Retinal pigment epithelial cell (primary cell): Measurements from ENCODE around the gene UBASH3A.

Experiments
- DNase-seq: peaks from one replicate; pipeline ENCODE4 v3.0.0-alpha.2; 2010; ENCODE audit warnings: low read depth
- H3K4me3 ChIP-seq: 2 replicates; pipeline ENCODE4 v1.5.1; 2011; ENCODE audit warnings: mild to moderate bottlenecking, low read length, control low read depth, moderate library complexity
- CTCF ChIP-seq: conservative IDR thresholded peaks from 2 replicates; pipeline ENCODE4 v1.5.1; 2011; ENCODE audit warnings: low read depth, low read length, control low read depth, inconsistent platforms

The UBASH3A gene

GRCh38 chr21:42374457-42374856 is 29.2 kb upstream of the UBASH3A start:
- DNase-seq: no peak
- H3K4me3 ChIP-seq: no peak overlapping the region
- TF ChIP-seq CTCF: no peak

DNA sequence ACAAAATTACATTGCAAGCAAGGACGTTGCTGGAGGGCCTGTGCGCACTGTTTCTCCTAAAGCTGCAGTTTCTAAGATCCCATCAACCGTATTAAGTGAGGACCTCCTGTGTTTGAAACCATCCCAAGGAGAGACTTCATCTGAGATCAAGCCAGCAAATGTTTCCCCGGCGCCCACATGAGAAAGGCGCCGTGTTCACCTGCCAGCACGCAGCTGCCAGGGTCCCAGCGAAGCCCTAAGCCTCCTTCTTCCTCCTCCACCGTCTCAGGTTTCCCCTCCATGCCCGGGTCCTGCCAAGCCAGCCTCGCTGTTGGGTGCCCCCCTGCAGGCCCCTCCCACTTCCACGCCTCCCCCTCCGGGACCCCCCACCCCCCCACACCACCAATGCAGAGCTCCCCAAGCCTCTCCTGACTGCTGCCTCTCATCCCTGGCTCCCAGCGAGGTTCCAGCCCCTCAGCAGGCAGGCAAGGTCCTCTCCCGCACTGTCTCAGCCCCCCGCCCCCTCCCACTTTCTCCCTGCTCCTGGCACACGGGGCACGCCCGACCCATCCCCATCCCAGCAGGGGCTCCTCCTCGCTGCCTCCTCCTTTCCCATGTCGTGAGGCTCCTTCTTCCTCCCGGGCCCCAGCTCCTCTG is 28.7 kb upstream of the UBASH3A start:
- DNase-seq: no peak
- TF ChIP-seq CTCF: no peak
- no peak overlapping the region for H3K4me3 ChIP-seq

DNA sequence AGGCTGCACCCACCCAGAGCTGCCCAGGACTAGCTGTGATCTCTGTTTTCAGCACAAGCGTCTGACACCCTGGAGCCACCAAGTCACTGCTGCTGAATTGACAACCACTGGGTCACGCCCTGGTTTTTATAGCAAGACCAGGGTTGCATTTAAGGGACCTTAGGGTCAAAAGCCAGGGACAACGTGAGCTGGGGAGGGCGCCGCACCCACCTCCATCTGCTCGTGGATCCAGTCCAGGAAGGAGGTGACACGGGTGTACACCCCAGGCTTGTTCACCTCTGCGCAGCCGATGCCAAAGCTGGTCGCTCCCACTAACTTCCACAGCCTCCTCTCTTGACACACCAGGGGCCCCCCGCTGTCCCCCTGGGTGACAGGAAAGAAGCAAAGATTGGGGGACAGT is 28.2 kb upstream of the UBASH3A start:
- H3K4me3 ChIP-seq: no peak overlapping the region
- no peak for DNase-seq
- TF ChIP-seq CTCF: no peak

DNA sequence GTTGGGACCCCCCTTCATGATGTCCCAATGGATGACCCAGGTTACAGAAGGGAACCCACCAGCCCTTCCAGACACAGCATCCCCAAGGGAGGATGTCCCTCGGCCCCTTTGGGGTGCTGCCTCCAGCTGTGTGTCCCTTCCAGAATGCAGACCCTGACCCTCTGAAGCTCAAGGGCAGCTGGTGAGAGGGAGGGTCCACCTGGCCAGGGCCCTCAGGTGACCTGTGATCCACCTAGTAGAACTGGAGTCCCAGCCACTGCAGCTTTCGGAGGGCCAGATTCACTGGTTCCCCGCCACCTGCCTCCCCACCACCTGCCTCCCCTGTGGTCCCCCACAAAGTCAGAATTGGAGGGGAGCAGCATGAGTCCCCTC is 27.8 kb upstream of the UBASH3A start:
- TF ChIP-seq CTCF: no peak
- H3K4me3 ChIP-seq: no peak overlapping the region
- DNase-seq: no peak

GRCh38 chr21:42376338-42376982 is 27.2 kb upstream of the UBASH3A start:
- no peak for DNase-seq
- H3K4me3 ChIP-seq: no peak overlapping the region
- no peak for TF ChIP-seq CTCF

DNA sequence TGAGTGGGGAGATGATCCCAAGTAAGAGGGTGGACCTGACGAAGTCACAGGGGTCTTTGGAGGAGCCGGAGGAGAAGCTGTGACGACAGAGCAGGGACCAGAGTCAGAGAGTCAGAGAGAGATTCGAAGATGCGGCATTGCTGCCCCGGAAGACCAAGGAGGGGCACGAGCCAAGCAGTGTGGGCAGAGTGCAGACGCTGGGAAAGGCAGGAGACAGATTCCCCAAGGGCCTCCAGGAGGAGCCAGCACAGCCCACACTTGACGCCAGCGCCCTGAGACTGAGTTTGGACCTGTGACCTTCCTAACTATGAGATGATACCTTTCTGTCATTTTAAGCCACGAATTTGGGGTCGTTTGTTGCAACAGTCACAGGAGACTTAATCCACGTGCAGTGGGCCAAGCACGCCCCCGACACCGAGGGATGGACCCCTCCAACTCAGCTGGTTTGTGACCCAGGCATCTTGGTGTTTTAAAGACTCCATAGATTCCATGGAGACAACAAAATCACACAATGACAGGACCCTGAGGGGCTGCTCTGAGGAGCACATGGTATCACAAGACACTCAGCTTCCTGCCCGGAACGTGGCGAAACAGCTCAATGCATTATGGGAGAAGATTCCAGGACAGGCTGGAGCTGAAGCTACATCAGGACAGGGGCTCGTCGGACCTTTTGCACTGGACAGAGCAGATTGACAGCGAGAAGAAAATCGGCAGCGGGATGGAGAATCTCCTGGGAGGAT is 26.3 kb upstream of the UBASH3A start:
- DNase-seq: no peak
- no peak for TF ChIP-seq CTCF
- H3K4me3 ChIP-seq: no peak overlapping the region

- no peak for TF ChIP-seq CTCF
- H3K4me3 ChIP-seq: no peak overlapping the region
- no peak for DNase-seq
Observed at GRCh38 chr21:42377951-42378340, 25.8 kb upstream of the UBASH3A start.
